HG03159 (cell line): Measurements from ENCODE around the gene TSC22D2.
"Not testable (repeated sequence)": the region's sequence is repeated elsewhere in the genome, so short reads cannot be mapped to it uniquely, and the experiment has no call there.

Experiments used
- ATAC-seq: cut with Tn5 transposase; IDR thresholded peaks from one replicate; pipeline ENCODE4 v1.9.1; 2021; ENCODE audit warnings: mild to moderate bottlenecking, moderate library complexity; ENCODE audit not compliant: unreplicated experiment

TSC22D2 gene

DNA sequence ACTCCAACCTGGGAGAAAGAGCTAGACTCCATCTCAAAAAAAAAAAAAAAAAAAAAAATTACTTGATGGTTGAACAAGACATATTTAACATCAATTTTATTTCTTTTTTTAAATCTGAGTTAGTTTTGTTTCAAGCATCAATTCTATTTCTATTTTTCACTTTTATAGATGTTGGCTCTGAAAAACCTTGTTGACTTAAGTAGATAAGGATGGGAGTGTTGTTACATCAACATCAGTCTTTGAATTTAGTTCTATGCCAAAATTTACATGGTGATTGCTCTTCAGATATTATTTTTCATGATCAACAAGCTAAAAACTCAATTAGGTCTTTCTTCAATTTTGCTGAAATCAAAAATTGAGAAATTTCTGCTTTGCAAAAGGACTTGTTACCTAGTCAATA is 71.3 kb downstream of the TSC22D2 start:
- no peak for ATAC-seq

DNA sequence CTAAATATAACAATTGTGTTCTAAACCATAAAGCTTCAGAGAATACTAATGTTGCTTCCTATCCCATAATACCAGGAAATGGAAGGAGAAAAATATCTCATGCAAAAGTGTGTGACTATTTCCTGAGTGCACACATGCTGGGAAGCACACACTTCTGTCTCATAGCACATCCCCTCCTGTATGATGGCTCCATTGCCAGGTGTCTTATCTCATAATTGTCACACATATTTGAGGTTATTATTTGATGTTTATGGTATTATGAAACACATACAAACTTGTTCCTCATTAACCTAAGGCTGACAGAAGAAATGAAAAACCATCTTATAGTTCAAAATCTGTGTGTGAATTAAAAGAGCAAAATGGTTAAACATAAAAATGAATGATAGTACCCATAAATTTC is 72.8 kb downstream of the TSC22D2 start:
- ATAC-seq: no peak

DNA sequence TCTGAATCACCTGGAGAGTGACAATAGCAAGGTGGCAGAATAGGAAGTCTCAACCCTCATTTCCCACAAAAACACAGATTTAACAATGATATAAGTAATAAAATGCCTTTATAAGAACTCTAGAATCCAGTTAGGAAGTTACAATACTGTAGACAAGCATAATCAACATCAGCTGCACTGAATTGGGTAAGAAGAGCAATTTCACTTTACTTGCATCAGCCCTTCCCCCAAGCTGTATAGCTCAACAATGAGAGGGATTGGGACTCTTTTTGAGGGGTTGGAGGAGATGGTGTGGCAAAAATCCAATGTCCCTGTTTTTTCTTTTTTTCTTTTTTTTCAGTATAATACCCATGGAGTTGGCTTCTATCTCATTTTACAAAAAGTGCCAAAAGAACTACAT is 75.1 kb downstream of the TSC22D2 start:
- ATAC-seq: no peak

DNA sequence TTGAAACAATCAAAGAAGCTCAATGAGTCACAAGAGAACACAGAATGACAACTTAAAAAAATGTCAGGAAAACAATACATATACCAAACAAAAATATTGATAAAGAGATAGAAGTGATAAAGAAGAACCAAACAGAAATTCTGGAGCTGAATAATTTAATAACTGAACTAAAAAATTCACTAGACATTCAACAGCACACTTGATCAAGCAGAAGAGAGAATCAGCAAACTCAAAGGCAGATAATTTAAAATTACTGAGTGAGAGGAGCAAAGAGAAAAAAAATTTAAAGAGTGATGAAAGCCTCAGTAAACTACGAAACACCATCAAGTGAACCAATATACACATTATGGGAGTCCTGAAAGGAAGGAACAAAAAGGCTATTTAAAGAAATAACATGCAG is 76.3 kb downstream of the TSC22D2 start:
- ATAC-seq: no peak

DNA sequence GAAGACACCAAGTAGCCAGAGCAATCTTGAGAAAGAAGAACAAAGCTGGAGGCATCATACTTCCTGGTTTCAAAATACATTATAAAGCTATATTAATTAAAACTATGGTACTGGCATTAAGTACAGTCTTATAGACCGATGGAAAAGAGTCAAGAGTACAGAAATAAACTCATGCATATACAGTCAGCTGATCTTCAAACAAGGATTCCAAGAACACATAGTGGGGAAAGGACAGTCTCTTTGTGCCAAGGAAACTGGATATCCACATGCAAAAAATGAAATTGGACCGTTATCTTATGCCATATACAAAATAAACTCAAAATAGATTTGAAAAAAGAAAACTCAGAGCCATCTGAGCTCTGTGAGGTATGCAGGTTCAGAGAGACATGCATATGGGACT is 80.8 kb downstream of the TSC22D2 start:
- no peak for ATAC-seq

DNA sequence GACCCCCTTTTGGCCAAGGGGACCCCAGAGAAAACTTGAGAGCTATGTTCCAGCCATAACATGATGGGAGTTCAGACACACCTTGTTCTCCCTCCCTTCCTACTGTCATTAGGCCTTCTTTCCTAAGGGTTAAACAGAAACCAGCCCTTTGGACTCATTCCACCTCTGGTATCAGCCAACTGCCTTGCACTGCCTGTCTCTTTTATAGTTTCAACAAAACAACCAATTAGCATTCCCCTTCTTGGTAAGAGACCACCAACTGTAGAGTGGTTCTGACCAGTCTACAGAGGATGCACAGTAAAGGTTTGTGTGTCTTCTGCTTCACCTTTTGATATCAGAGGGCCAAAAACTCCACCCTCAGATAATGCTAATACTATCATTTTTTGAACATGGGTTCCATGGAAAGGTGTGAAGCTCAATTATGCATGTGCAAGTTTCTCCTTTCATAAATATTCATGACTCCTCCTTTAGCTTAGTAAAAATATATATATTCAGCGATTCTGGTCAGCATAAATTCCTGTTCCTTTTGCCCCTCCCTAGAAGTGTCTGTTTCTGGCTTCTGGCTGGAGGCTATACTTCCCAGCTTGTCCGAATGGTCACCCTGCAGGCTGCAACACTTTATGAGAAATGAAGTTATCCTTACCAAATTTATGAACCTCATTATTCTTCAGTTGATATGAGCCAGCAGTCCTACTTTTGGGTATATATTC is 82.3 kb downstream of the TSC22D2 start:
- ATAC-seq: no peak

DNA sequence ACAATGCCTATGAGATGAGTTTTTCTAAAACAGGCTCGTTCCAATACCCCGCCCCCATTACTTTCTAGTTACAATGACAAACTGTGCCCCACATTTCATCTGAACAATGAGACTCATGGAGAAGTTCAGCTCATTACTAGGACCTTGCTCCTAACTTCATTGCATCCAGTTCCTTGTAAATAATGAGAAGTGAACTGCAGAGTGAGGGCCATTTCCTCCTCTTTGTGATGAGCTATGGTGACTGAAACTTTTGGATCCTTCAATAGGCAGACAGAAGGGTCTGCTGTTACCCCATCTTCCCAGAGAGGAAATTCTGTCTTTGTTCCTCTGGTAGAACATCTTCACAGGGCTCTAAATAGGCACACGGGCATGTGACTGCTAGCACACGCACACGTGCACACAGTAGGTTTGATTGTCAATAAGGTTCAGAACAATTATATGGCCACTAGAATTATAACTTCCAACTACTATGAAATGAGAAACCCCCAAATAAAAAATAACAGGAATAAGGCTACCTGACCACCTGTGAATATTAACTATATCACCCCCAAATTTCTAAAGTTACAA is 86.4 kb downstream of the TSC22D2 start:
- ATAC-seq: no peak

DNA sequence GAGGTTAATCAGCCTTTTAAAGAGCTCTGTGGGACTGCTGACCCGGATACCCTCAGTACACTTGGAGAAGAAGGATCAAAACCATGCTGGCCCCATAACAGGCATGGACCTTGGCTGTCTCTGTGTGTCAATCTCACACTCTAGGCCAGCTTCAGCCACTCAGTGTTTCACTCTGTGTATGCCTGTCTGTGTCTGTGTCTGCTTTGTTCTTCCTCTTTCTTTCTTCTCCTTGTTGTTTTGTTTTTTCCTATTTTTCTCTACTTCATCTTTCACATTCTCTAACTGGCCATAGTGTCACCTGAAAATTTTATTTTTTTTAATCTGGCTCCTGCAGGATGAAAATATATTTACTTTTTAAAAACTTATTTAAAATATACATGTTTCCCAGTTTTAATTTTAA is 87.1 kb downstream of the TSC22D2 start:
- no peak for ATAC-seq

DNA sequence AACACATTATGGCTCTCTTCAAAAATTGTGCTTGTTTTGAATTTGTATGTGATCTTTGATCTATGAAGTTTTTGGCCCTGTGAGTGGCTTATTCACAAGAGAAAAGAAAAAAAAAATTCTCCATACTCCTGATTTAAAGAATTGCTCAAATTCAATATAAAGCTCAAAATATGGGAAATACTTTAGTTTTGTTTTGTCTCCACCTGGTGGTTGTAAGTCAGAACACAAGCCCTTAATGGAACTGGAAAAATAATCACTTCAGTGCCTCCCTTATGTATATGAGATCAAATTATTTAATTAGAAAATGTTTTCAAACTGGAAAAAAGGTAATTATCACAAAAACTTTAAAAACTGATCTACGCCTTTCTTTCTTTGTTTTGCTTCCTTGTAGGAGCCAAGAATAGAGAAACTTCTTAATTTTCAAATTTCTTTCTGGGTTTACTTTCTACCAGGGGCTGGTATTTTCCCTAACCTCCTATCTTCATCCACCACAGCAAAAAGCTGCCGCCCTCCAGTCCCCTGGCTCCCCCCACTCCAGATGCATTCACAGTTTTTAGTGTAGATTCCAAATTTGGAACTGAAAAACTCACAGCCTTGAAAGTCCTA is 87.6 kb downstream of the TSC22D2 start:
- no peak for ATAC-seq

DNA sequence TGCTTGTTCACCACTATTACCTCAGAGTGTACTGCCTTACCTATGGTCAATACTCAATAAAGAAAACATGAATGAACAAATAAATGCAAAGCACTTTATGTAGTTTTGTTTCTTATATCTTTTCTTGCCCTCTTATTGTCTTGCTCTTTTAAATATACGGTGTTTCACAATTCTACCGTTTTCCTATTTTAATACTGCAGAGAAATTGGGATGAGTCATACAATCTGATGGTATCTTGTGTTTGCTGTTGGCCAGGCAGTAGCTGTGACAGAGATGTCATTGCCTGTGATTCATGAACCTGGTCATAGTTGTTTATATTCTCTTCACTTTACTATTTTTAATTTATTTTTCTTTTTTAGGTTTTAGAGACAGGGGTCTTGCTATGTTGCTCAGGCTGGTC is 89.9 kb downstream of the TSC22D2 start:
- no peak for ATAC-seq

DNA sequence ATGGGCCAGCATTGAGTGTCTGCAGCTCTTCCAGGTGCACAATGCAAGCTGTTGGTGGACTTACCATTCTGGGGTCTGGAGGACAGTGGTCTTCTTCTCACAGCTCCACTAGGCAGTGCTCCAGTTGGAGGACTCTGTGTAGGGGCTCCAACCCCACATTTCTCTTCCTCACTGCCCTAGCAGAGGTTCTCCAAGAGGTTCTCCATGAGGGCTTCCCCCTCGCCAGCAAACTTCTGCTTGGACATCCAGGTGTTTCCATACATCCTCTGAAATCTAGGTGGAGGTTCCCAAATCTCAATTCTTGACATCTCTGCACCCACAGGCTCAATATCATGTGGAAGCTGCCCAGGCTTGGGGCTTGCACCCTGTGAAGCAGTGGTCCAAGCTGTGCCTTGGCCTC is 92.9 kb downstream of the TSC22D2 start:
- not testable (repeated sequence) for ATAC-seq

DNA sequence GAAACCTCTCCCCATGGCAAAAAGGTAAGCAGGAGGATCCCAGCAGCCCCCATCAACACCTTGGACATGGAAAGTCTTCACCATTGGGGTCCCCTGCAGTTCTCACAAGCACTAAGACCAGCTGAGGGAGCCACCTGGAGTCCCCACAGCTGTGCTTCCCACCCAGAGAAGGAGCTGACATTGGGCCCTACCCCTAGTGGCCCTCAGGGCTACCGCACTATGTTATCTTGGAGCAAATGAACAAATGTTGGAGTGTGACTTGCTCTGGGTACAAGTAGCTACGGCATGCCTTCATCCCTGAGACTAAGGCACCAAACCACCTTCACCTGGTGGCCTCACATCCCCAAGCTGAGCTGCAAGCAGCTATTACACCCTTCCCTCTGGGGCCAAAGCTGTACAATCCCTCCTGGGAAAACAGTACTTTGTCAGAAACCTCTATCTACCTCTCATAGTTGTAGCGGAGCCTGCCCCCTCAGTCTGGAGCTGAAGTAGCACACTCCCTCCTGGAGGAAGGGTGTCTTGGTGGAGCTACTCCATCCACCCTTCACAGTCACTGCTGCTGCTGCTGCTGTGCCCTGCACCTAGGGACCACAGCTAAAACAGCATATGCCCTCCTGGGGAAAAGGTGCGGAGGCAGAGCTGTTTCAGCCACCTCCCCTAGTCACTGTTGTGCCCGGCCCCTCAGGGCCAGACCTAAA is 95.5 kb downstream of the TSC22D2 start:
- ATAC-seq: no peak

DNA sequence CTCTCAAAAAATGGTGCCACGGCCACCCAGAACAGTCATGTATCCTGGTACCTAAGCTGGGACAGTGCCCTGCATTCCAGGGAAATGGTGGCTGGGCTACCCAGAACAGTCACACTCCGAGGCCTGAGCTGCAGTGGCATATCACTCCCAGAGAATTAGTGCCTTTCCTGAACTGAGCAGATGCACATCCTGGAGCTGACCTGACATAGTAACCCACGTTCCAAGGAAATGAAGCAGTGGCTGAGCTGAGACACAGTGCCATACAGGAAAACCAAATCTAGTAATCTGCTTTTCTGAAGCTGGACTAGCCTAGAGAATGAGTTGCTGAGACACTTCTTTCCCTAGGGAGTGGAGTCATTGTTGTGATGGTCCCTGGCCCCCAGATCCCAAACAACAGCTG is 96.4 kb downstream of the TSC22D2 start:
- no peak for ATAC-seq

DNA sequence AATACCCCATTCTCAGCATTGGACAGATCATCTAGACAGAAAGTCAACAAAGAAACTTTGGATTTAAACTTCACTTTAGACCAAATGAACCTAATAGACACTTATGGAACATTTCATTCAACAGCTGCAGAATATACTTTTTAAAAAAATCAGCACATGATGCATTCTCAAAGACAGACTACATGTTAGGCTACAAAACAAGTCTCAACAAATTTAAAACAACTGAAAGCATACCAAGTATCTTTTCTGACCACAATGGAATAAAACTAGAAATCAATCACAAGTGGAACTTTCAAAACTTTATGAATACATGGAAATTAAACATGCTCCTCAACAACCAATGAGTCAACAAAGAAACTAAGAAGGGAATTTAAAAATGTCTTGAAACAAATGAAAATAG is 100.3 kb downstream of the TSC22D2 start:
- no peak for ATAC-seq

DNA sequence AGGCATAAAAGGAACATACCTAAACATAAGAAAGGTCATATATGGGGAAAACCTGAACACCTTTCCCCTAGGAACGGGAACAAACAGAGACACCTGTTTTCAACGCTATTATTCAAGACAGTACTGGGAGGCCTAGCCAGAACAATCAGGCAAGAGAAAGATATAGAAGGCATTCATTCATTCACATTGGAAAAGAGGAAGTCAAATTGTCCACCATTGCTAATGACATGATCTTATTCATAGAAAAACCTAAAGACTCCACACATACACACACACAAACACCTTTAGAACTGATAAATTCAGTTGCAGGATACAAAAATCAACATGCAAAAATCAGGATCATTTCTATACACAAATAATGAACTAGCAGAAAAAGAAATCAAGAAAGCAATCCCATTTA is 101.7 kb downstream of the TSC22D2 start:
- ATAC-seq: no peak

DNA sequence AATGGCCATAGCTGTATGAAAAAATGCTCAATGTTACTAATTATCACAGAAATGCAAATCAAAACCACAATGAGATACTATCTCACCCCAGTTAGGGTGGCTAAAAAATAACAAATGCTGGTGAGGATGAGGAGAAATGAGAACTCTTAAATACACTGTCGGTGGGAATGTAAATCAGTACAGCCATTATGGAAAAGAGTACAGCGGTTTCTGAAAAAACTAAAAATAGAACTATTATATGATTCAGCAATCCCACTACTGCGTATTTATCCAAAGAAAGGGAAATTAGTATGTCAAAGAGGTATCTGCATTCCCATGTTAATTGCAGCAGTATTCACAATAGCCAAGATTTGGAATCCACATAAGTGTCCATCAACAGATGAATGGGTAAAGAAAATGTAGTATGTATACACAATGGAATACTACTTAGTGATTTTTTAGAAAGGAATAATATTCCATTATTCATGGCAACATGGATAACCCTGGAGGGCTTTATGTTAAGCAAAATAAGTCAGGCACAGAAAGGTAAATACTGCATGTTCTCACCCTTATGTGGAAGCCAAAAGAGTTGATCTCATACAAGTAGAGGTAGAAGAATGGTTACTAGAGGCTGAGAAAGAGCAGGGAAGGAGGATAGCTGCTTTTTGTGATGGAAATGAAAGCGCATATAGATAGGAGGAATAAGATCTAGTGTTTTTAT is 103.2 kb downstream of the TSC22D2 start:
- no peak for ATAC-seq

DNA sequence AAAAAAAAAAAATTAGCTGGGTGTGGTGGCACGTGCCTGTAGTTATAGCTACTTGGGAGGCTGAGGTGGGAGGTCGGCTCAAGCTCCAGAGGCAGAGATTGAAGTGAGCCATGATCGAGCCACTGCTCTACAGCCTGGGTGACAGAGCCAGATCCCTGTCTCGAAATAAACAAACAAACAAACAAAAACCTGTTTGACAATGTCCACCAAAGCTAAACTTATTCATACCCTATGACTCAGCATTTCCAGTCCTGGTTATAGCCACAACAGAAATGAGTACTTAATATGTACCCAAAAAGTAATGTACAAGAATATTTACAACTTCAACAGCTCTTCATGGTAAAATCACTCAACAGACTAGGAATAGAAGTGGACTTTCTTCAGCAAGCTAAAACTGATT is 107.1 kb downstream of the TSC22D2 start:
- ATAC-seq: no peak
